IMR-90 (cell line): ENCODE measurements around the gene PXDC1. TPM values are rescaled to one million over a fixed set of nuclear protein-coding genes. Genes with fewer than 3 reads are reported as not detected.

ENCODE experiments used
- ATAC-seq: fragments of 200-7000 bp; cut with Tn5 transposase; 2 replicates; pipeline ENCODE4 v1.9.1; 2020; ENCODE audit warnings: low read depth, mild to moderate bottlenecking, moderate library complexity
- BruUV-seq: library from RNA; stranded (reverse); fragments of 400-500 nt; replicated peaks from 2 replicates; lab custom pipeline; 2021; lab: Mats Ljungman, UMichigan
- CTCF ChIA-PET: fragments of 300-600 bp; formaldehyde crosslinking; extraction: SDS; loops from one replicate; lab custom pipeline; 2021; ENCODE audit warnings: antibody characterized with exemption; lab: Yijun Ruan, JAX
- POLR2A ChIA-PET: fragments of 300-600 bp; sonication (Branson Sonifier 250); formaldehyde crosslinking; loops from one replicate; lab custom pipeline; 2022; ENCODE audit warnings: antibody characterized with exemption; ENCODE audit not compliant: unreplicated experiment; lab: Charles Lee
- DNase-seq: peaks from one replicate; pipeline ENCODE4 v3.0.0; 2013
- H2AFZ ChIP-seq: replicated peaks from 2 replicates; pipeline ENCODE3; 2013; ENCODE audit warnings: low read length, mild to moderate bottlenecking; ENCODE audit not compliant: poor library complexity
- H2AK5ac ChIP-seq: 2 replicates; pipeline ENCODE4 v1.6.1; 2013; ENCODE audit warnings: low read depth, low read length, inconsistent platforms
- H2AK9ac ChIP-seq: replicated peaks from 2 replicates; pipeline ENCODE3; 2013; ENCODE audit warnings: mild to moderate bottlenecking, low read depth, low read length, moderate library complexity; ENCODE audit not compliant: poor library complexity
- H2BK120ac ChIP-seq: 2 replicates; pipeline ENCODE4 v1.6.1; 2013; ENCODE audit warnings: low read depth, low read length, inconsistent platforms
- H2BK15ac ChIP-seq: 3 replicates; pipeline ENCODE4 v1.6.1; 2013; ENCODE audit warnings: low read depth, low read length, inconsistent platforms
- H2BK20ac ChIP-seq: 2 replicates; pipeline ENCODE4 v1.6.1; 2013; ENCODE audit warnings: low read depth, mild to moderate bottlenecking, inconsistent platforms, low read length, moderate library complexity
- H2BK5ac ChIP-seq: 2 replicates; pipeline ENCODE4 v1.6.1; 2013; ENCODE audit warnings: mild to moderate bottlenecking, low read depth, low read length, inconsistent platforms; ENCODE audit not compliant: poor library complexity, severe bottlenecking
- H3K14ac ChIP-seq: replicated peaks from 2 replicates; pipeline ENCODE4 v1.6.1; 2013; ENCODE audit warnings: low read depth, low read length, inconsistent platforms
- H3K18ac ChIP-seq: 2 replicates; pipeline ENCODE4 v1.6.1; 2013; ENCODE audit warnings: low read depth, low read length, control low read depth
- H3K23ac ChIP-seq: 2 replicates; pipeline ENCODE4 v1.6.1; 2013; ENCODE audit warnings: low read depth, low read length, inconsistent platforms
- H3K27ac ChIP-seq: 2 replicates; pipeline ENCODE4 v1.5.1; 2013; ENCODE audit warnings: mild to moderate bottlenecking, control low read depth, low read length; ENCODE audit not compliant: insufficient read depth
- H3K27me3 ChIP-seq: 2 replicates; pipeline ENCODE4 v1.6.1; 2013; ENCODE audit warnings: low read length; ENCODE audit not compliant: control insufficient read depth, insufficient read depth
- H3K36me3 ChIP-seq: 2 replicates; pipeline ENCODE4 v1.6.1; 2013; ENCODE audit warnings: low read length, mixed read lengths; ENCODE audit not compliant: control insufficient read depth, insufficient read depth
- H3K4ac ChIP-seq: 2 replicates; pipeline ENCODE4 v1.6.1; 2013; ENCODE audit warnings: low read depth, low read length, inconsistent platforms
- H3K4me1 ChIP-seq: 2 replicates; pipeline ENCODE4 v1.6.1; 2013; ENCODE audit warnings: low read length, mixed read lengths; ENCODE audit not compliant: control insufficient read depth, insufficient read depth
- H3K4me2 ChIP-seq: 2 replicates; pipeline ENCODE4 v1.6.1; 2013; ENCODE audit warnings: low read depth, mild to moderate bottlenecking, control low read depth, low read length, moderate library complexity
- H3K4me3 ChIP-seq: 2 replicates; pipeline ENCODE4 v1.5.1; 2013; ENCODE audit warnings: low read depth, mild to moderate bottlenecking, control low read depth, low read length, moderate library complexity; ENCODE audit not compliant: insufficient read depth
- H3K56ac ChIP-seq: 2 replicates; pipeline ENCODE4 v1.6.1; 2013; ENCODE audit warnings: low read length, inconsistent platforms; ENCODE audit not compliant: insufficient read depth; ENCODE audit errors: extremely low read depth
- H3K79me1 ChIP-seq, 2 experiments: 2 replicates each; pipeline ENCODE4 v1.6.1; 2013; ENCODE audit warnings: low read length in 2 of 2, inconsistent platforms in 1 of 2, low read depth in 1 of 2
- H3K9ac ChIP-seq: 2 replicates; pipeline ENCODE4 v1.6.1; 2013; ENCODE audit warnings: low read depth, low read length, control low read depth
- H3K9me1 ChIP-seq: 2 replicates; pipeline ENCODE4 v1.6.1; 2013; ENCODE audit warnings: low read length, inconsistent platforms; ENCODE audit not compliant: insufficient read depth
- H3K9me3 ChIP-seq: 2 replicates; pipeline ENCODE4 v1.6.1; 2013; ENCODE audit warnings: low read length; ENCODE audit not compliant: control insufficient read depth, insufficient read depth
- H4K20me1 ChIP-seq: 2 replicates; pipeline ENCODE4 v1.6.1; 2013; ENCODE audit warnings: low read length, inconsistent platforms; ENCODE audit not compliant: insufficient read depth
- H4K5ac ChIP-seq: 2 replicates; pipeline ENCODE4 v1.6.1; 2013; ENCODE audit warnings: mild to moderate bottlenecking, low read depth, low read length, control low read depth
- H4K8ac ChIP-seq, 2 experiments: 2 replicates each; pipeline ENCODE4 v1.6.1; 2013; ENCODE audit warnings: low read depth in 2 of 2, low read length in 2 of 2, control low read depth in 1 of 2, inconsistent platforms in 1 of 2
- H4K91ac ChIP-seq: 2 replicates; pipeline ENCODE4 v1.6.1; 2013; ENCODE audit warnings: low read depth, low read length, inconsistent platforms; ENCODE audit not compliant: insufficient read depth
- BHLHE40 ChIP-seq: fragments of 150-350 bp; IDR thresholded peaks from 2 replicates; pipeline ENCODE4 v1.6.1; 2016; ENCODE audit warnings: mild to moderate bottlenecking, low read depth, low read length
- ELK1 ChIP-seq: fragments of 150-350 bp; IDR thresholded peaks from 2 replicates; pipeline ENCODE4 v1.6.1; 2016; ENCODE audit warnings: low read depth, mild to moderate bottlenecking, low read length, moderate library complexity, borderline replicate concordance
- MAZ ChIP-seq: IDR thresholded peaks from 2 replicates; pipeline ENCODE4 v1.6.1; 2012; ENCODE audit warnings: low read depth, mild to moderate bottlenecking, low read length, improper control_type of control experiment, moderate library complexity, borderline replicate concordance
- MXI1 ChIP-seq: IDR thresholded peaks from 2 replicates; pipeline ENCODE4 v1.6.1; 2012; ENCODE audit warnings: low read depth, mild to moderate bottlenecking, low read length, moderate library complexity, borderline replicate concordance
- NFE2L2 ChIP-seq: fragments of 150-350 bp; IDR thresholded peaks from 2 replicates; pipeline ENCODE4 v1.6.1; 2016; ENCODE audit warnings: low read depth, mild to moderate bottlenecking, low read length
- RAD21 ChIP-seq: IDR thresholded peaks from 2 replicates; pipeline ENCODE4 v1.6.1; 2012; ENCODE audit warnings: low read length, improper control_type of control experiment
- RFX5 ChIP-seq: IDR thresholded peaks from 2 replicates; pipeline ENCODE4 v1.8.0; 2012; ENCODE audit warnings: low read depth, mild to moderate bottlenecking, low read length, moderate library complexity
- WGBS, 2 experiments: methylation state at CpG; one replicate each; pipeline versions ENCODE4 v1.1.5 to v1.1.7; 2013; ENCODE audit warnings: missing lambda C conversion rate in 2 of 2; ENCODE audit not compliant: insufficient read length in 1 of 2; ENCODE audit errors: extremely low coverage in 2 of 2; 5-methylcytosine and 5-hydroxymethylcytosine counted together
- dilution Hi-C: fragments of 300-500 bp; cut with HindIII; formaldehyde crosslinking; loops from one replicate; pipeline ENCODE4 v1.14.3; 2018; ENCODE audit warnings: low sequenced_read_pairs; ENCODE audit not compliant: unreplicated experiment
- in situ Hi-C: fragments of 300-500 bp; cut with MboI; formaldehyde crosslinking; loops from 3 replicates; pipeline ENCODE4 v1.14.3; 2019; ENCODE audit warnings: low sequenced_read_pairs, inconsistent platforms, mixed read lengths
- intact Hi-C: fragments of 100-400 bp; cut with micrococcal nuclease; formaldehyde crosslinking; loops from 2 replicates; pipeline ENCODE4 v1.10.0; 2022
- polyA plus RNA-seq, 3 experiments: library from polyadenylated mRNA; depleted of rRNA; stranded (reverse); fragments of >200 nt; gene quantifications; 2 replicates each; pipeline ENCODE4 v1.2.3, GENCODE V29; 2012; ENCODE audit warnings: low replicate concordance in 1 of 3
- total RNA-seq: library from RNA; depleted of rRNA; stranded (reverse); fragments of >200 nt; gene quantifications from 2 replicates; pipeline ENCODE4 v1.2.3, GENCODE V29; 2012
- TF ChIP-seq, protein P1 (sequence below): fragments of 150-350 bp; IDR thresholded peaks from 2 replicates; pipeline ENCODE4 v1.6.1; 2017; ENCODE audit warnings: mild to moderate bottlenecking, antibody characterized with exemption, low read length, low read depth
- TF ChIP-seq, protein P2 (sequence below): conservative IDR thresholded peaks from 2 replicates; pipeline ENCODE4 v1.5.1; 2012; ENCODE audit warnings: mild to moderate bottlenecking, low read depth, low read length, improper control_type of control experiment

The PXDC1 gene
- total and polyA plus RNA-seq, 2 of the 4 experiments (the other 2 are of a cell fraction), result 63.3 to 72.2 TPM

DNA sequence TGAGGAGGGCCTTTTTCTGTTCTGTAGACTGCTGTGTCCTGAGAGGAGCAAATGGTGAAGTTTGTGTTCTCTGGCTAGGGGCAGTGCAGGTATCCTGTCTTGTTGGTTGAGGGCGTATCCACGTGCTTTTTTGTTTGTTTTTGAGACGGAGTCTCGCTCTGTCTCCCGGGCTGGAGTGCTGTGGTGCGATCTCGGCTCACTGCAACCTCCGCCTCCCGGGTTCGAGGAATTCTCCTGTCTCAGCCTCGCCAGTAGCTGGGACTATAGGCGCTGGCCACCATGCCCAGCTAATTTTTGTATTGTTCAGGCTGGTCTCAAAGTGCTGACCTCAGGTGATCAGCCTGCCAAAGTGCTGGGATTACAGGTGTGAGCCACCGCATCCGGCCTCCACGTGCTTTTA lies 10.8 kb upstream of the PXDC1 start:
- Histone ChIP-seq H3K36me3 (no peaks in the 10 kb centered on the region), H3K14ac (no peak overlapping the region), H3K23ac (no peak overlapping the region), H2BK15ac (no peak overlapping the region), H2BK5ac (no peak overlapping the region), H2AK5ac (peak overlapping the region; percentile 20; the same call in 1 of the 2 replicates), H2AFZ (no peak overlapping the region), H3K27ac (no peak overlapping the region), H2BK120ac (no peak overlapping the region), H2AK9ac (no peak overlapping the region), H3K9me3 (no peaks in the 10 kb centered on the region), H4K20me1 (no peaks in the 10 kb centered on the region), H3K4me3 (no peak overlapping the region), H3K79me1 (no peaks in the 10 kb centered on the region), H4K91ac (no peak overlapping the region), H3K4me2 (no peak overlapping the region), H3K18ac (no peak overlapping the region), H3K9me1 (peaks cover 6% of the 10 kb centered on the region), H2BK20ac (no peak overlapping the region; the same call in 1 of the 2 replicates), H4K5ac (no peak overlapping the region), H4K8ac (no peak overlapping the region), H3K56ac (no peak overlapping the region), H3K9ac (no peak overlapping the region), H3K4ac (no peak overlapping the region), H3K4me1 (peaks cover 11% of the 10 kb centered on the region), H3K27me3 (no peaks in the 10 kb centered on the region)
- dilution Hi-C loops (no loop called here), in situ Hi-C loops (no loop called here), intact Hi-C loops (no loop called here)
- CTCF ChIA-PET, result no interaction called here
- ATAC-seq (no peak), DNase-seq (no peak)
- no peak for TF ChIP-seq MXI1
- no peak for TF ChIP-seq MAZ
- no peak for TF ChIP-seq RFX5
- TF ChIP-seq, protein P1, sequence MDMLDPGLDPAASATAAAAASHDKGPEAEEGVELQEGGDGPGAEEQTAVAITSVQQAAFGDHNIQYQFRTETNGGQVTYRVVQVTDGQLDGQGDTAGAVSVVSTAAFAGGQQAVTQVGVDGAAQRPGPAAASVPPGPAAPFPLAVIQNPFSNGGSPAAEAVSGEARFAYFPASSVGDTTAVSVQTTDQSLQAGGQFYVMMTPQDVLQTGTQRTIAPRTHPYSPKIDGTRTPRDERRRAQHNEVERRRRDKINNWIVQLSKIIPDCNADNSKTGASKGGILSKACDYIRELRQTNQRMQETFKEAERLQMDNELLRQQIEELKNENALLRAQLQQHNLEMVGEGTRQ, result no peak
- no peak for TF ChIP-seq NFE2L2
- TF ChIP-seq BHLHE40, result no peak
- no peak for TF ChIP-seq ELK1
- no peak for TF ChIP-seq RAD21
- TF ChIP-seq, protein P2, sequence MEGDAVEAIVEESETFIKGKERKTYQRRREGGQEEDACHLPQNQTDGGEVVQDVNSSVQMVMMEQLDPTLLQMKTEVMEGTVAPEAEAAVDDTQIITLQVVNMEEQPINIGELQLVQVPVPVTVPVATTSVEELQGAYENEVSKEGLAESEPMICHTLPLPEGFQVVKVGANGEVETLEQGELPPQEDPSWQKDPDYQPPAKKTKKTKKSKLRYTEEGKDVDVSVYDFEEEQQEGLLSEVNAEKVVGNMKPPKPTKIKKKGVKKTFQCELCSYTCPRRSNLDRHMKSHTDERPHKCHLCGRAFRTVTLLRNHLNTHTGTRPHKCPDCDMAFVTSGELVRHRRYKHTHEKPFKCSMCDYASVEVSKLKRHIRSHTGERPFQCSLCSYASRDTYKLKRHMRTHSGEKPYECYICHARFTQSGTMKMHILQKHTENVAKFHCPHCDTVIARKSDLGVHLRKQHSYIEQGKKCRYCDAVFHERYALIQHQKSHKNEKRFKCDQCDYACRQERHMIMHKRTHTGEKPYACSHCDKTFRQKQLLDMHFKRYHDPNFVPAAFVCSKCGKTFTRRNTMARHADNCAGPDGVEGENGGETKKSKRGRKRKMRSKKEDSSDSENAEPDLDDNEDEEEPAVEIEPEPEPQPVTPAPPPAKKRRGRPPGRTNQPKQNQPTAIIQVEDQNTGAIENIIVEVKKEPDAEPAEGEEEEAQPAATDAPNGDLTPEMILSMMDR, result no peak
- 93% methylated on average over 15 of the region's 15 CpGs; no CpG with 5 or more reads in 1 of the 2 experiments for WGBS, 2 experiments
- POLR2A ChIA-PET, result no interaction called here
- no TSS peak for BruUV-seq
